Measurements from ENCODE around the gene KLHDC4.
"Not testable (repeated sequence)": the region's sequence is repeated elsewhere in the genome, so short reads cannot be mapped to it uniquely, and the experiment has no call there.

KLHDC4 gene

GRCh38 chr16:87788730-87789436 lies 23.1 kb upstream of the KLHDC4 start:
- DNase-seq (ENCODE audit: low read depth): not testable (repeated sequence)

GRCh38 chr16:87787451-87788091 lies 21.8 kb upstream of the KLHDC4 start:
- DNase-seq (ENCODE audit: low read depth): not testable (repeated sequence)

GRCh38 chr16:87784812-87785211 lies 19.0 kb upstream of the KLHDC4 start:
- DNase-seq (ENCODE audit: low read depth): no peak

- no peak for DNase-seq (ENCODE audit: low read depth)
Measured at GRCh38 chr16:87782033-87782432, 16.2 kb upstream of the KLHDC4 start.

GRCh38 chr16:87780385-87780989 lies 14.7 kb upstream of the KLHDC4 start:
- DNase-seq (ENCODE audit: low read depth): peak; percentile 43

- DNase-seq (ENCODE audit: low read depth): peak; percentile 91
Measured at GRCh38 chr16:87778830-87779579, 13.2 kb upstream of the KLHDC4 start.

GRCh38 chr16:87778476-87778829 lies 12.7 kb upstream of the KLHDC4 start:
- no peak for DNase-seq (ENCODE audit: low read depth)

GRCh38 chr16:87773836-87774235 lies 8.1 kb upstream of the KLHDC4 start:
- not testable (repeated sequence) for DNase-seq (ENCODE audit: low read depth)

GRCh38 chr16:87767456-87767855 lies 1.7 kb upstream of the KLHDC4 start:
- DNase-seq (ENCODE audit: low read depth): not testable (repeated sequence)

- no peak for DNase-seq (ENCODE audit: low read depth)
Measured at GRCh38 chr16:87766485-87766797, 655 bp upstream of the KLHDC4 start.

- peak; percentile 35 for DNase-seq (ENCODE audit: low read depth)
Measured at GRCh38 chr16:87765473-87765775, 362 bp downstream of the KLHDC4 start.

GRCh38 chr16:87764600-87765472 lies 950 bp downstream of the KLHDC4 start:
- DNase-seq (ENCODE audit: low read depth): no peak

GRCh38 chr16:87762620-87763019 lies 3.2 kb downstream of the KLHDC4 start:
- no peak for DNase-seq (ENCODE audit: low read depth)

GRCh38 chr16:87762071-87762571 lies 3.7 kb downstream of the KLHDC4 start:
- no peak for DNase-seq (ENCODE audit: low read depth)

GRCh38 chr16:87761060-87761459 lies 4.7 kb downstream of the KLHDC4 start:
- DNase-seq (ENCODE audit: low read depth): no peak

GRCh38 chr16:87757841-87758426 lies 7.9 kb downstream of the KLHDC4 start:
- no peak for DNase-seq (ENCODE audit: low read depth)

- DNase-seq (ENCODE audit: low read depth): no peak
Measured at GRCh38 chr16:87754535-87754934, 11.3 kb downstream of the KLHDC4 start.

GRCh38 chr16:87747626-87748414 lies 18.0 kb downstream of the KLHDC4 start:
- DNase-seq (ENCODE audit: low read depth): no peak

- DNase-seq (ENCODE audit: low read depth): no peak
Measured at GRCh38 chr16:87746178-87746577, 19.6 kb downstream of the KLHDC4 start.

GRCh38 chr16:87744750-87745514 lies 20.9 kb downstream of the KLHDC4 start:
- no peak for DNase-seq (ENCODE audit: low read depth)

Data from activated T-cell treated with anti-CD3 and anti-CD28 coated beads for 24 hours (primary cell).